Fibroblast of upper back skin (primary cell): Measurements from ENCODE around the gene CAMK1D.
A peak's percentile ranks its signal among the peaks of the same experiment; 100 is the strongest.

Source experiments
- DNase-seq: peaks from one replicate; pipeline ENCODE4 v3.0.0-alpha.2; 2013

Gene CAMK1D

GRCh38 chr10:12377658-12378290 is 28.4 kb downstream of the CAMK1D start:
- no peak for DNase-seq

DNA sequence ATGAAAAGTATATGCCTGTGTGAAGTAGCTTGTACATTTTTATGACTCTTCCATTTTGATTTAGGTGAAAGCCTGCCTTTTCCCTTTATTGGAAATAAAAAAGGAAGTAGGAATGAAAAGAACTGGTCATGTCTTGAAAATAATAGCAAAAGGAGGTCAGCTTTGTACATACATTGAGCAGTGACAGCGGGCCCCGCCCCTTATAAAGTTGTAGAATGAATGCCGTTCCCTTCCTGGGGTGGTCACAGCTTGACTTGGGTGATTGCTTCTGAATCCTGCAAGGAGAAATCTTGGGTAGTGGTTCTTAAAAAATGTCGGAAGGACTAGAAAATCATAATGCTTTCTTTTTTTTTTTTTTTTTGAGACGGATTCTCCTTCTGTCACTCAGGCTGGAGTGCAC is 31.7 kb downstream of the CAMK1D start:
- no peak for DNase-seq

DNA sequence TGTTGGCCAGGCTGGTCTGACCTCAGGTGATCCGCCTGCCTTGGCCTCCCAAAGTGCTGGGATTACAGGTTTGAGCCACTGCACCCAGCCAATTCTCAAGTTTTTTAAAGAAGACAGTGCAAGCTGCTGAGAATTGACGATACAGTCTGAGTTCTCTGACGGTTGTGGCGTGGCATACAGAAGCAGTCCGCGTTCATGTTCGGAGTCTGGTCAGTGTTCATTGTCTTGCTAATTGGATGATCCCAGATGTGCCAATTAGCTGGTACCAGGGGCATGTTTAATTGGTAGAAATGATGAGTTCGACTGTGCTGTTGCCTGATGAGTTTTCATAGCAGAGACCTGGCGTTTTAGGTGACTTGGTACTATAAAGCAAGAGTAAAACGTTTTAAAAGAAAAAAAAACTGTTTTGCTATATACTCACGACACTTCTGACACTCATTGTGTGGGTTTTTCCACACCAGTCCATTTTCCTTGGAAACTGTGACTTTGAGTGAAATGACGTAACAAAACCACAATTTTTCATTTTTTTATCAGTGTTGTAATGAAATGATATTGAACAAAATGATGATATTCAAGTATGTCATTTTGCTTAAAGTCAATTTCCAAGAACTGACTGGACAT is 32.3 kb downstream of the CAMK1D start:
- no peak for DNase-seq

GRCh38 chr10:12382157-12382548 is 32.8 kb downstream of the CAMK1D start:
- no peak for DNase-seq

GRCh38 chr10:12382956-12383531 is 33.7 kb downstream of the CAMK1D start:
- DNase-seq: no peak

- DNase-seq: no peak
Observed at GRCh38 chr10:12384906-12385305, 35.6 kb downstream of the CAMK1D start.

- peak; percentile 27 for DNase-seq
Observed at GRCh38 chr10:12387561-12388210, 38.3 kb downstream of the CAMK1D start.

DNA sequence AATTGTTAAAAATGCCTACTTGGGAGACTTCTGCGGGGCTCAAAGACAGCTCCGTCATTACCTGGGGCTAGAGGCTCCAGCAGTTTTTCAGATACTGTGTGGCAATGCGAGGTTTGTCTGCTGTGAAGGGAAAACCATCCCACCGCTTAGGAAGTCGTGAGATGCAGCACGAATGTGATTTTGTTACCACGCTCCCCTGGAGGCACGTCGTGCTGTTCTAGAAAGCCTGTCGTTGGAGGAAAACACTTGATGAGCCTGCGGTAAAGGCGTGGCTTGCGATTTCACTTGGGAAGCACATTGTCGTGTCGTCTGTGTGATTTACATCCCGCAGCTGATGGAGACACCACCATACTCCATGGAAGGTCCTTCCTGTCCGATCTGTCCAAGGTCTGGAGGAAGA is 39.3 kb downstream of the CAMK1D start:
- no peak for DNase-seq

DNA sequence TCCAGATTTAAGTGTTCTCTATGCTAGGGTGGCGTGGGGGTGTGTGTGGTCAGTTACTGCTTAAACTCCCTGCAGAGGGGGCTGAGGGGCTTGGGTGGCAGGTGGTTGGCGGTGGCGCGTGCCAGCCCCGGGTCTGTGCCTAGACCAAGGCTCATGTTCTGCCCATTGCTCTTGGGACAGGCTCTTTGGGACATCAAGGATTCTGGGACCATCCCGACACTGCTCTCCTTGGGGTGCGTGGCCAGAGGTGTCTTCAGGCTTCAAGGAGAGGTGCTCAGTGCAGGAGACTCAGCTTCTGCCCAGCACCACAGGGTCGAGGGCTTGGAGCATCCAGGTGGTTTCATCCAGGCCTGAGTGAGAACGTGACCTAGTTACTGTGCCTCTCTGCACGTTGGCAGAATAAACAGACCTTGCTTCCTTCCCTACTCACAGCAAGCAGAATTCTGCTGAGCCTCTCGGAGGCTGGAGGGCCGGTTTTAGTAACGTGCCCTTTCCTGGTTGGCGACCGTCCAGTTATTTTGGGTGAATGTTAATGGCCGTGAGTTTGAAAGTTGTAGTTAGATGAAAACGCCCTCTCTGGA is 39.9 kb downstream of the CAMK1D start:
- DNase-seq: no peak

GRCh38 chr10:12390733-12391132 is 41.4 kb downstream of the CAMK1D start:
- peak; percentile 45 for DNase-seq

DNA sequence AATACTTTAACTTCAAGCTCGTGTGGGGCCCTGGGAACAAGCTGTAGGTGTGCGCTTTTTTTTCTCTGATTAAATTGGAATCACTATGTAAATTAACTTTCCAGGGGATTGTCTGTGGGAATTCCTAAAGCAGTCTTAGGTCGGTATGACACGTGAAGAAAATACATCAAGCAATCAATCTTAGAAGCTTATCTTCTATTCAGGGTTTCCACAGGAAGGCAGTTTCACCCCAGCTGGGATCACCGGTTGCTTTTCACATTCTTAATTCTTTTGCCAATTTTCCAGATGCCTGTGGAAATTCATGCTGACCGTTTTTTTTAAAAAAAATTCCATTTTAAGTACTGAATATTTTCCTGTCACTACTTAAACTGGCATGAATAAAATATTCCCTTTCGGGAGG is 41.9 kb downstream of the CAMK1D start:
- DNase-seq: peak; percentile 62

GRCh38 chr10:12393831-12394230 is 44.5 kb downstream of the CAMK1D start:
- no peak for DNase-seq

GRCh38 chr10:12394241-12395033 is 45.1 kb downstream of the CAMK1D start:
- DNase-seq: no peak

- DNase-seq: no peak
Observed at GRCh38 chr10:12396093-12396492, 46.7 kb downstream of the CAMK1D start.

- DNase-seq: no peak
Observed at GRCh38 chr10:12396567-12396966, 47.2 kb downstream of the CAMK1D start.

DNA sequence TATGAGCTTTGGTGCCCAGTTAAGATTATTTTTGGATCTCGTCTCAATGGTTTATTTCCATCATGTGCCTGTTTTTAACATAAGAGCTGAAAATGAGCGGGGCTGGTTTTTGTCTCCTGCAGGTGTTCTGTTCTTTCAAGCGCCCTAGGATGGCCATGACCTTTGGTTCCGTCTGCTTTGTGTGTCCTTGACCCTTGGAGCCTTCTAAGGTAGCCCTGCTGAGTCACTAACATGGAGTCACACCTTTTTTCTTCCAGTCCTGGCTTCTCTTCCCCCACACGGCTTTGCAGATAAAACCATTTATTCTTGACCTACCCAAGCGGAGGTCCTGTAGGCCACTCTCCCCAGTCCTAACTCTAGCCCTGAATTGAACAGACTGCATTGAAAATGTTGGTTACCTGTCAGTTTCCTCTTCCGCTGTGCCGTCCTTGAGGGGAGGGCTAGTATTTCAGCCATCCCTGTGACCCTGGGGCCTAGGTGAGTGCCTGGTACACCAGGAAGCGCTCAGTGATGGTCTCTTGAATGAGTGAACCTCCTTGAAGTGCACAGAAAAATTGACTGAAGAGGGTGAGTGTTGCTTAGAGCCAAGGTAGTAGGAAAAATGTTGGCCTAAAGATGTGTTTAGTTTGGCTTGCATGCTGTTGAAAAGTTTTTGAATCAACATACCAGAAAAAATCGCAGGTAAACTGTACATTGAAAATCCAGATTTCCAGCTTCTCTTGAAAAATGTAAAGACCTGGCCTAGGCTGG is 48.0 kb downstream of the CAMK1D start:
- DNase-seq: no peak

DNA sequence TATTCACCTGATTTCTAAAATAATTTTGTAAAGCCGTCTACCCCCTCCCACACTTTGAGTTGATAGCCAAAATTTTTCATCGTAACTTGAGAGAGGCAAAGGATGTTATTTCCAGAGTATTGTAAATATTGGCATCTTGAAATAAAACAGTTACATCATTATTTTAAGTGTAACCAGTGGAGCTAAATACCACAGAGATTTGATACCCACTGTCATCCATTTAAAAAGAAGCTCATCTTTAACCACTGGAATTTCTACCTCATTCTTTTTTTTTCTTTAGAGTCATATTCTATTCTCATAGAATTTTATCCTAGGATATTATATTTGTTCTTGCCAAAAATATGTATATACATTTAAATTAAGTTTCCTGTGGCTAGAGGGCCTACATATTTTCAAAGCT is 48.6 kb downstream of the CAMK1D start:
- DNase-seq: peak; percentile 22

DNA sequence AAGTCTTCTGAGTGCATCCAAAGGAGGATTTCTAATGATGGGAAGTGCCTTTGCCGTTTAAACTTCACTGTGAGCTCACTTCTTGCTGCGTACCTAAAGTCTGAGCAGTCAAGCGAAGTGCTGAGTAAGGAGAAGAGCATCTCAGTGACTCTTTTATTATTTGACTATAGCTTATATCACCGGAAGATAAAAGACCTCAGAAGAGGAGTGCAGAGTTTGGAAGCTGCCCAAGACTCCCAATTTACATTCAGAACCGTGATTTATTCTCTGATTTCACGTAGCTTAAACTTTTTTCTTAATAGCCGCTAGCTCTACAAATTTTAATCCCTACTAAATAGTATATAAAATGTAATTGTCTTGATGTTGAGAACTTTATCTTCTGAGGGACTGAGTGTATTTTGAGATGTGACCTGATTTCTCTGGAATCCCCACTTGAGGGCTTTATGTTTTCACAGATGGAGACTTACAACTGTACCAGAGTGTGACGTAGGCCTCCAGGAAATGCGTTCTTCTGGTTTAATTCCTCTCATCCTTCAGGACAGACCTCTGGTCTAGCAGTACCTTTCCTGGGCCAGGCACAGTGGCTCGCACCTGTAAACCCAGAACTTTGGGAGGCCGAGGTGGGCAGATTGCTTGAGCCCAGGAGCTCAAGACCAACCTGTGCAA is 51.1 kb downstream of the CAMK1D start:
- DNase-seq: peak; percentile 56

DNA sequence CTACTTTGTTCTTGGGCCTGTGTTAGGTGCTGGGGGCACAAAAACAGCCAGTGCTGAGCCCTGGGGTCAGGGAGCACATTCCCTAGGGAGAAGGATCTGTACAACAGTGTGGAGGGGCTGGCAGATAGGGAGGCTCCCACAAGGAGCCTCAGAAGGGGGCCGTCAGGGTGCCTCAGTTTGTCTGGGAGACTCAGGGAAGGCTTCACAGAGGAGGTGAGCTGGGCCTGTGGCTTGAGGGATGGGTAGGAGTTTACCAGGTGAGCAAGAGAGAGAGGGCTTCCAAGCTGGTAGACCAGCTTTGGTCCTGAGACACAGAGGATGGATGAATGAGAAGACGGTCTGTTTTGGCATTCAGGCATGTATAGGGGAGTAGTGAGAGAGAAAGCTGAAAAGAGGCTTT is 52.1 kb downstream of the CAMK1D start:
- DNase-seq: no peak

DNA sequence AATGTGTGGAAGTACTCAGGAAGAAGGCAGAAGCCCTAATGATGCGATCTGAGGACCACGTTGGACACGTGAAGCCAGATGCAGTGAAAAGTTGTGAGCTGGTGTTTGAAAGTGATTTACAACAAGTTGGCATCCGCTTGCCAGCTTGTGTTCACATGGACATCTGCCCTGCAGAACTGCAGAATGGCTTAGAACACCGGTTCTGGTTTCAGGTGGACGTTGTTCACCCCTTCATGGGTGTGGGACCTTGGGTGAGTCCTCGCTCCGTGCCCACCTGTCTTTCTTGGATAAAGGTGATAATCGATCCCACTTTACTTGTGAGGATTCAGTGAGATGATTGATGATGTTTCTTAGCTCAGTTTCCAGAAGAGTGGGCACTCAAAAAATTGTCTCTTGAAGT is 53.8 kb downstream of the CAMK1D start:
- DNase-seq: no peak
